Dendritic cell treated with granulocyte-macrophage colony-stimulating factor and Interleukin-4, amounts not matched to agents 40 ng/mL and 50 ng/mL, for 4 days (primary cell): Measurements from ENCODE around the gene IGSF9B.

Experiments used
- H3K27ac Mint-ChIP-seq: one replicate; pipeline ENCODE4 v1.8.0; 2022; ENCODE audit warnings: mild to moderate bottlenecking, mixed read lengths
- H3K27me3 Mint-ChIP-seq: one replicate; pipeline ENCODE4 v1.8.0; 2022; ENCODE audit warnings: mild to moderate bottlenecking, mixed read lengths
- H3K36me3 Mint-ChIP-seq: one replicate; pipeline ENCODE4 v1.8.0; 2022; ENCODE audit warnings: low read depth, mixed read lengths
- H3K4me1 Mint-ChIP-seq: one replicate; pipeline ENCODE4 v1.8.0; 2022; ENCODE audit warnings: low read depth, mixed read lengths
- H3K4me3 Mint-ChIP-seq: one replicate; pipeline ENCODE4 v1.8.0; 2022; ENCODE audit warnings: mild to moderate bottlenecking, moderate library complexity, mixed read lengths
- H3K9me3 Mint-ChIP-seq: one replicate; pipeline ENCODE4 v1.8.0; 2022; ENCODE audit warnings: mixed read lengths
- intact Hi-C: fragments of 100-400 bp; cut with micrococcal nuclease; formaldehyde crosslinking; loops from one replicate; pipeline ENCODE4 v1.15.0; 2022

The IGSF9B gene

DNA sequence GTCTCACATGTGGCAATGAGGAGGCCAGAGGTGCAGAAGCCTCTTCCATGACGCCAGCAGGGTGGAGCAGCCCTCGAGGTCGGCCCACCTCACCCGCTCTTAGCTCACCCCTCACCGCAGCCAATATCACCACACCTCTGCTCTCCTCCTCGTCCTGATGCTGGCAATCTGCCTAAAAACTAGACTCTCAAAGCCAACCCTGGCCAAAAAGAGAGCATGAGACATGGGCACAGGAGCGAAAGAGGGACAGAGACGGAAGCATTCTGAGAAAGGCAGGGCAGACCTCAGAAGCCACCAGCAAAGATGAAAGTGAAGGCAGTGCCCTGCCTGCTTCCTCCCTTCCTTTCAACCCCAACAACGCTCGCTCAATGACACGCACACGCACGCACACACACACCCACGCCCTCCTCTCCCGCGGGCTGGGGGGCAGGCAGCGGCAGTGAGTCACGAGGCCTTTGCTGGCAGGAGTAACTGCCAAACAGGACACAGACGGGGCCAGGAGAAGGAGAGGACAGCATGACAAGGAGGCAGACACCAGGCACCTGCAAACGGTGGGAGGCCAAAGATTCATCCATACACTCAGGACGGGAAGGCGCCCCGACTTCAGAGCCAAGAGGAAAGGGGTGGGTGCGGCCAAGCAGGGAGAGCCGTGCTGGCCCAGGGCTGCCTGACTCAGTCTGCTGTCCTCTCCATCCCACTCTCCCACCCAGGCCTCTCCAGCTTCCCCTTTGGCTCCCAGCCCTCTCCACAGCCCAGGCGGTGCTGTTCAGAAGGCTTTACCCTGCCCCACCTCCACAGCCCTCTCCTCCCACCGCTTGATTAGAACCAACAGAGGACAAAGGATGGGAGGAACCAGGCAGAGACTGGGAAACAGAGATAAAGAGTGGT lies 11.4 kb downstream of the IGSF9B start:
- H3K27me3 Mint-ChIP-seq: peaks cover 13% of the 10 kb centered on the region
- H3K27ac Mint-ChIP-seq: no peak overlapping the region
- H3K4me3 Mint-ChIP-seq: no peak overlapping the region
- no peaks in the 10 kb centered on the region for H3K36me3 Mint-ChIP-seq
- intact Hi-C loops: no loop called here
- peaks cover 3% of the 10 kb centered on the region for H3K9me3 Mint-ChIP-seq
- H3K4me1 Mint-ChIP-seq: no peaks in the 10 kb centered on the region

DNA sequence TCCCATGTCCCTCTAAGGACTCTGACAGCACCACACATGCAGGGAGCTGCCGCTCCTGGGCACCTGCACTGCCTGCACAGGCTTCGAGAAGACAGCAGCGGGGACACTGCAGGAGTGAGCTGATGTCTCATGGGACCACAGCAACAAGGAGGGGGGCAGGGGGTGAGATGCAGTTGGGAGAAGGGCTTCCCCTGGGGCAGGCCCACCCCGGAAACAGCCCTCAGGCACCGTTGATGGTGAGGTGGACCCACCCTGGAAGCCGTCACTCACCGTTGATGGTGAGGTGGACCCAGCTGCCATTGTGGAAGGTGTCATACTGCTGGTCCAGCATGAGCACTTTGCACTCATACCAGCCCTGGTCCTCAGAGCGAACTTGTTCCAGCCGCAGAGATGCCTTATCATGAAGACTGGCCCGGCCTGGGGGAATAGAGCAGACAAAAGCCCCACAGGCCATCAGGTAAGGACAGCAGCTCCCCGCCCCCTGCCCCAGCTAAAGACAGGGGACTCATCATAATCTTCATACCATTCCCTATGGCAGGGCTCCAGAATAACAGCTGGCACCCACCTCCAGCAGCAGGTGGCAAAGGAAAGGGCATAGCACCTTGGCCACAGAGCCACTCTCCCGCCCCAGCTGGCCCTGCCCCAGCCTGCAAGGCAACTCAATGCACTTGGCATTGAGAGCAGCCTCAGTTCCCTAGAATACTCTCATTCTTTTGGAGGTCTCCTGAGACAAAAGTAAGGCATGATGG lies 12.6 kb downstream of the IGSF9B start:
- H3K27me3 Mint-ChIP-seq: peaks cover 13% of the 10 kb centered on the region
- no peaks in the 10 kb centered on the region for H3K36me3 Mint-ChIP-seq
- peaks cover 14% of the 10 kb centered on the region for H3K9me3 Mint-ChIP-seq
- H3K4me1 Mint-ChIP-seq: no peaks in the 10 kb centered on the region
- no peak overlapping the region for H3K27ac Mint-ChIP-seq
- no peak overlapping the region for H3K4me3 Mint-ChIP-seq
- intact Hi-C loops: no loop called here

GRCh38 chr11:133942577-133942976 lies 14.2 kb downstream of the IGSF9B start:
- Mint-ChIP-seq H3K4me3 (no peak overlapping the region), H3K27ac (no peak overlapping the region), H3K9me3 (peaks cover 14% of the 10 kb centered on the region), H3K36me3 (no peaks in the 10 kb centered on the region), H3K4me1 (no peaks in the 10 kb centered on the region), H3K27me3 (peaks cover 8% of the 10 kb centered on the region)
- intact Hi-C loops: no loop called here

GRCh38 chr11:133941546-133941945 lies 15.2 kb downstream of the IGSF9B start:
- Mint-ChIP-seq H3K4me3 (no peak overlapping the region), H3K27ac (no peak overlapping the region), H3K36me3 (no peaks in the 10 kb centered on the region), H3K27me3 (peaks cover 2% of the 10 kb centered on the region), H3K4me1 (no peaks in the 10 kb centered on the region), H3K9me3 (peaks cover 14% of the 10 kb centered on the region)
- intact Hi-C loops: no loop called here

DNA sequence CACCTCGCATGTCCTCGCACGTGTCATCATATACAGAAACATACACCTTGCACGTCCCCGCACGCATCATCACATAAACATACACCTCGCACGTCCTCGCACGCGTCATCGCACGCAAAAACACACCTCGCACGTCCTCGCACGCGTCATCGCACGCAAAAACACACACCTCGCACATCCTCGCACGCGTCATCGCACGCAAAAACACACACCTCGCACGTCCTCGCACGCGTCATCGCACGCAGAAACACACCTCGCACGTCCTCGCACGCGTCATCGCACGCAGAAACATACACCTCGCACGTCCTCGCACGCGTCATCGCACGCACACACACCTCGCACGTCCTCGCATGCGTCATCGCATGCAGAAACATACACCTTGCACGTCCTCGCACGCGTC lies 16.7 kb downstream of the IGSF9B start:
- no peaks in the 10 kb centered on the region for H3K27me3 Mint-ChIP-seq
- no peak overlapping the region for H3K27ac Mint-ChIP-seq
- intact Hi-C loops: no loop called here
- no peaks in the 10 kb centered on the region for H3K36me3 Mint-ChIP-seq
- peaks cover 14% of the 10 kb centered on the region for H3K9me3 Mint-ChIP-seq
- no peak overlapping the region for H3K4me3 Mint-ChIP-seq
- H3K4me1 Mint-ChIP-seq: no peaks in the 10 kb centered on the region

DNA sequence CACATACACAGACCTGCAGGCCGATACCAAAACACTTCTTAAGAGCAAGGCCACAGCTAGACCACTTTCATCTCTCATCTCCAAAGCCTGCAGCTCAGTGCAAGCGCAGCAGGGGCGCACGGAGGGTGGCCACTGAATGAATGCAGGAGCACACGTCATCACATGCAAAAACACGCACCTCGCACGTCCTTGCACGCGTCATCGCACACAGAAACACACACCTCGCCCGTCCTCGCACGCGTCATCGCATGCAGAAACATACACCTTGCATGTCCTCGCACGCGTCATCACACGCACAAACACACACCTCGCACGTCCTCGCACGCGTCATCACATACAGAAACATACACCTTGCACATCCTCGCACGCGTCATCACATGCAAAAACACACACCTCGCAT lies 17.2 kb downstream of the IGSF9B start:
- Mint-ChIP-seq H3K27me3 (no peaks in the 10 kb centered on the region), H3K9me3 (peaks cover 14% of the 10 kb centered on the region), H3K4me1 (no peaks in the 10 kb centered on the region), H3K36me3 (no peaks in the 10 kb centered on the region), H3K27ac (no peak overlapping the region), H3K4me3 (no peak overlapping the region)
- intact Hi-C loops: no loop called here

DNA sequence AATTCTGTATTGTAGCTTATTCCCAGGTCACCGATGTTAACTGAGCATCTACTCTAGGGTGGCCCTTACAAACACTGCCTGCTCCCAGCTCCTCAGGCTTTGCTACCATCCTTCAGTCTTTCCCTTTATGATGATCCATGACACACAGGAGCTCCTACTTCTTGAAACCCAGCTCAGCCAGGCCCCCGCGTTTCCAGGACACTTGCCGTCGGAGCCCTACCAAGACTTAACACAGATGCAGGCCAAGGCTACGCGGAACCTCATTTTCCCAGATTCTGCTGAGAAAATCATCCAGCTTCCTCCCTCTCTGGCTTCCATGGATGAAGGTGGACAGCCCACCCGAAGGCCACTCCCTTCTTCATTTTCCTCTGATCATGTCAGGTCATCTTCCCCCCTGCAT lies 18.6 kb downstream of the IGSF9B start:
- Mint-ChIP-seq H3K9me3 (peaks cover 14% of the 10 kb centered on the region), H3K4me3 (no peak overlapping the region), H3K4me1 (no peaks in the 10 kb centered on the region), H3K27me3 (no peaks in the 10 kb centered on the region), H3K36me3 (no peaks in the 10 kb centered on the region), H3K27ac (no peak overlapping the region)
- intact Hi-C loops: no loop called here

DNA sequence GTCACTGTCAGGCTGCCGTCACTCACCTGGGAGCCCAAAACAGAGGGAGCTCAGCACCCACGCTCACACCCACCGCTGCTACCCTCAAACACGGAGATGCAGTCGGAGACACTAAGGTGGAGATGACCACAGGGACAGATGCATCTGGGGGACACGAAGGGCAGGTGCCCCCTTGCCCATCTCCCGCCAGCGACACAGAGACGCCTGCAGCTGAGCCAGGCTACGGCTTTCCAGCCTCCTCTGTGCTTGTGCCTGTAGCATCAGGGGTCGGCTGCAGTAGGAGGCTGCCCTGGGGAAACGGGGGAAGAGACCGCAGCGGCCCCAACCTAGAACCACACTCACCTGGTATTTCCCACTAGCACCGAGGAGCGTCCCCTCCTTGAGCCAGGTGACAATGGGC lies 19.3 kb downstream of the IGSF9B start:
- Mint-ChIP-seq H3K4me1 (no peaks in the 10 kb centered on the region), H3K27ac (no peak overlapping the region), H3K4me3 (no peak overlapping the region), H3K9me3 (peaks cover 14% of the 10 kb centered on the region), H3K27me3 (no peaks in the 10 kb centered on the region), H3K36me3 (no peaks in the 10 kb centered on the region)
- intact Hi-C loops: no loop called here

DNA sequence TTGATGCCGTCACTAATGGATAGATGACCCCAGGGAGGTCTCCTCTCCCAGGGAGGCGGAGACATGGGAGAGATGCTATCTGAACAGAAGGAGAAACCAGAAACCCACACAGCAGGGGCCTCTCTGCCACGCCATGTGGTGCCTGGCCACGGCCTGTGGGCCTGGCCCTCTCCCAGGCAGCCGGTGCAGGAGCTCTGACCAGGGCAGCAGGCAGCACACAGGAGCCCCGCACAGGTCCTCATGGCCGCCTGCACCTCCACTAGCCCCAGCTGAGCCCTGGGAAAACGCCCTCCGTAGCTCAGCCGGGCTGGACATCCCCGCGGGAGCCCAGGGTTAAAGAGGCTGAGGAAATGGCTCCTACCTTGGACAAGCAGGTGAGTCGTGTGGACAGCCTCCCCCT lies 19.8 kb downstream of the IGSF9B start:
- Mint-ChIP-seq H3K27ac (no peak overlapping the region), H3K4me1 (no peaks in the 10 kb centered on the region), H3K27me3 (no peaks in the 10 kb centered on the region), H3K9me3 (peaks cover 14% of the 10 kb centered on the region), H3K4me3 (no peak overlapping the region), H3K36me3 (no peaks in the 10 kb centered on the region)
- intact Hi-C loops: no loop called here

DNA sequence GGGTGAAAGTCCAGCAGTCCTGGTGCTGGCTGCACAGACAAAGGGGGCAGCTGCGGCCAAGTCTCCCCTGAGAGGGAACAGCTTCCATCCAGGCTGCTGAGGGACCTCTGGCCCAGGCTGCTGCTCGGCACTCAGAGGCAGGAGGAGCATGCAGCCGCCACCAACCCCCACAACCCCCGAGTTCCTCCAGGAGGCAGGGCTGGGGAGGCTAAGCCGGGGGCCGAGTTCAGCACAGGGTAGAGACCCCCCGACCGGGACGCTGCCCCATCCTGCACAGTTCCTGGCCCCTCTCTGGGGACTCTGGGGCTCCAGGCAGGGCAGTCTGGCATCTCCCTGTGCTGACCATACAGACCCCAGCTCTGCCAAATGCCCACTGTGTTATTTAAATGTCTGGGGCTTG lies 20.2 kb downstream of the IGSF9B start:
- H3K4me3 Mint-ChIP-seq: no peak overlapping the region
- intact Hi-C loops: no loop called here

GRCh38 chr11:133936136-133936535 lies 20.6 kb downstream of the IGSF9B start:
- H3K36me3 Mint-ChIP-seq: no peaks in the 10 kb centered on the region
- peaks cover 14% of the 10 kb centered on the region for H3K9me3 Mint-ChIP-seq
- no peaks in the 10 kb centered on the region for H3K27me3 Mint-ChIP-seq
- no peak overlapping the region for H3K4me3 Mint-ChIP-seq
- intact Hi-C loops: no loop called here
- no peak overlapping the region for H3K27ac Mint-ChIP-seq
- H3K4me1 Mint-ChIP-seq: no peaks in the 10 kb centered on the region

More for the DNA sequence above, 20.2 kb downstream of the IGSF9B start:
- H3K36me3 Mint-ChIP-seq: no peaks in the 10 kb centered on the region
- H3K9me3 Mint-ChIP-seq: peaks cover 14% of the 10 kb centered on the region
- H3K27ac Mint-ChIP-seq: no peak overlapping the region
- H3K4me1 Mint-ChIP-seq: no peaks in the 10 kb centered on the region
- H3K27me3 Mint-ChIP-seq: no peaks in the 10 kb centered on the region

DNA sequence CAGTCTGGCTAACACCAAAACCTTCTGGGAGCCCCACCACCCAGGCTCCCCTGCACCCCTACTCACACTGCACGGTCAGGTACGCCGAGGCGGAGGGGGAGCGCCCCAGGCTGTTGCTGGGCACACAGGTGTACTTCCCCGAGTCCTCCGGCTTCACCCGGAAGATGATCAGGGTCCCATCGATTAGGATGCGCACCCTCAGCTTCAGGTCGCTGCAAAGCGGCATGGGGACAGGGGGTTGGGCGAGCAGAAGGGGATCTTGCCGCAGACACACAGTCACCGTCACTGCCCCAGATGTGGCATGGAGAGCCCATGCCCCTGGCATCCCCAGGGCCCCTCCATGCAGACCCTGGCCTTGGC lies 21.2 kb downstream of the IGSF9B start:
- Mint-ChIP-seq H3K36me3 (no peaks in the 10 kb centered on the region), H3K4me1 (no peaks in the 10 kb centered on the region), H3K9me3 (peaks cover 12% of the 10 kb centered on the region), H3K27me3 (no peaks in the 10 kb centered on the region), H3K4me3 (no peak overlapping the region), H3K27ac (no peak overlapping the region)
- intact Hi-C loops: no loop called here

DNA sequence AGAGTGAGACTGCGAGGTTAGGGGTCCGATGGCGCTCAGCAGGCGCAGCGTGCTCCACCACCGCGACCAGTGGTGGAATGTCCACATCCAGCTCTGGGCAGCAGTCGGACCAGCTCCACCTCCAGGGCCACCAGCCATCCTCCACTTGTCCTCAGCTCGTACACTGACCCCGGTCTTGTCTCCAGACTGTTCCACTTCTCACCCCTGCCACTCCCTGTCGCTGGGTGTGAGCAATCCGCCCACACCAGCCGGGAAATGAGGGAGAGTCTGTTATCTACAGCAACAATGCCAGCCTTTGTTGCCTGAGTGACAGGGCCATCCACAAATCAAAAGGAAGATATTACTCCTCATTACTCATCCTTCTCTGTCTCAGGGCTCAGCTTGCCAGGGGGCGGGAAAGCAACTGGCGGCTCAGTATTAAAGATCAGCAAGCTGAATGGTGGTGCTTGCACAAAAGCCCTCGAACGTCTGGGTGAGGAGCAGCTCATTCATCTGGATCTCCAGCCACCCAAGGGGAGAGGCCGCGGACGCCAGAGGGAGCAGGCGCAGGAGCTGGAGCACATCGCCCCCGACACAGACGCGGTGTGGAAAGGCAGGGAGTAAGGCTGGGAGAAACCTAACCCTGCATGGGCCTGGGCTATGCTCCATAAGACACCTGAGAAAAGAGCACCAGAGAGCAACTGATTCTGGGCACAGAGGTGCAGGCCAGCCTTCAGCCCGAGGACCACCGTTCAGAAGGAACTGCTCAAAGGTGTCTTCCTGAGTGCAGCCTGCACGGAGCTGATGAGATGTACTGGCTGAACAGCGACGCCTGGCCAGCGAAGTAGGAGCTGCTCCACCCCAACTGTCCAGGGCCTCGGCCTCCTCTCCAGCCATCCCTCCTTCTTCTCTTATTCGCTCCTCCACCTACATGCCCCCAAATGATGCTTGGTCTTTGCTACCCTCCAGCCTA lies 21.9 kb downstream of the IGSF9B start:
- no peak overlapping the region for H3K27ac Mint-ChIP-seq
- H3K9me3 Mint-ChIP-seq: peaks cover 6% of the 10 kb centered on the region
- H3K27me3 Mint-ChIP-seq: no peaks in the 10 kb centered on the region
- H3K4me3 Mint-ChIP-seq: no peak overlapping the region
- no peaks in the 10 kb centered on the region for H3K4me1 Mint-ChIP-seq
- intact Hi-C loops: no loop called here
- H3K36me3 Mint-ChIP-seq: no peaks in the 10 kb centered on the region

- H3K36me3 Mint-ChIP-seq: no peaks in the 10 kb centered on the region
- no peak overlapping the region for H3K27ac Mint-ChIP-seq
- intact Hi-C loops: no loop called here
These were observed 22.7 kb downstream of the IGSF9B start for GRCh38 chr11:133934096-133934495.

More at GRCh38 chr11:133934096-133934495, 22.7 kb downstream of the IGSF9B start:
- no peaks in the 10 kb centered on the region for H3K27me3 Mint-ChIP-seq
- H3K9me3 Mint-ChIP-seq: no peaks in the 10 kb centered on the region
- H3K4me3 Mint-ChIP-seq: no peak overlapping the region
- H3K4me1 Mint-ChIP-seq: no peaks in the 10 kb centered on the region
